RWPE2 (cell line): ENCODE measurements around the gene NSD2.
"Not testable (repeated sequence)": the region's sequence is repeated elsewhere in the genome, so short reads cannot be mapped to it uniquely, and the experiment has no call there.

Experiments
- ATAC-seq: fragments of 200-7000 bp; cut with Tn5 transposase; 3 replicates; pipeline ENCODE4 v1.9.1; 2021; ENCODE audit warnings: low read depth
- DNase-seq: peaks from one replicate; pipeline ENCODE4 v3.0.0-alpha.2; 2020; ENCODE audit warnings: low spot score
- H3K27ac ChIP-seq: fragments of 450-650 bp; 2 replicates; pipeline ENCODE4 v1.5.1; 2017; ENCODE audit warnings: mild to moderate bottlenecking; ENCODE audit not compliant: poor library complexity, severe bottlenecking
- H3K27me3 ChIP-seq: fragments of 250-450 bp; sonication (Bioruptor Pico); 2 replicates; pipeline ENCODE4 v1.5.1; 2021; ENCODE audit warnings: mild to moderate bottlenecking, moderate library complexity; ENCODE audit not compliant: insufficient read depth, poor library complexity, severe bottlenecking
- H3K36me3 ChIP-seq: fragments of 250-450 bp; sonication (Bioruptor Pico); 2 replicates; pipeline ENCODE4 v1.5.1; 2020; ENCODE audit warnings: low read depth, mild to moderate bottlenecking, moderate library complexity
- H3K4me1 ChIP-seq: fragments of 250-450 bp; sonication (Bioruptor Pico); 2 replicates; pipeline ENCODE4 v1.5.1; 2021; ENCODE audit warnings: mild to moderate bottlenecking, moderate library complexity; ENCODE audit not compliant: insufficient read depth, poor library complexity, severe bottlenecking
- H3K4me3 ChIP-seq: fragments of 250-450 bp; sonication (Bioruptor Pico); 2 replicates; pipeline ENCODE4 v1.5.1; 2021; ENCODE audit warnings: mild to moderate bottlenecking, moderate library complexity; ENCODE audit not compliant: severe bottlenecking
- H3K9me3 ChIP-seq: fragments of 250-450 bp; sonication (Bioruptor Pico); 2 replicates; pipeline ENCODE4 v1.5.1; 2021; ENCODE audit warnings: mild to moderate bottlenecking, moderate library complexity; ENCODE audit not compliant: severe bottlenecking
- CTCF ChIP-seq: fragments of 450-650 bp; IDR thresholded peaks from one replicate; pipeline ENCODE4 v1.5.1; 2017; ENCODE audit warnings: mild to moderate bottlenecking, moderate library complexity; ENCODE audit not compliant: poor library complexity, severe bottlenecking

NSD2 gene

GRCh38 chr4:1831331-1831730 lies 39.9 kb upstream of the NSD2 start:
- H3K9me3 ChIP-seq = no peaks in the 10 kb centered on the region
- H3K27ac ChIP-seq = no peak overlapping the region
- no peaks in the 10 kb centered on the region for H3K4me1 ChIP-seq
- H3K36me3 ChIP-seq = peaks cover 58% of the 10 kb centered on the region
- ATAC-seq = no peak
- no peak for TF ChIP-seq CTCF
- no peak for DNase-seq
- no peak overlapping the region for H3K4me3 ChIP-seq
- no peaks in the 10 kb centered on the region for H3K27me3 ChIP-seq

- DNase-seq (no peak), ATAC-seq (no peak)
- H3K4me3 ChIP-seq = no peak overlapping the region
- TF ChIP-seq CTCF = no peak
- H3K27ac ChIP-seq = no peak overlapping the region
- H3K4me1 ChIP-seq = no peaks in the 10 kb centered on the region
- no peaks in the 10 kb centered on the region for H3K27me3 ChIP-seq
- H3K36me3 ChIP-seq = peaks cover 68% of the 10 kb centered on the region
- H3K9me3 ChIP-seq = no peaks in the 10 kb centered on the region
Observed at GRCh38 chr4:1832690-1833089, 38.5 kb upstream of the NSD2 start.

GRCh38 chr4:1833307-1834046 lies 37.7 kb upstream of the NSD2 start:
- DNase-seq (no peak), ATAC-seq (no peak)
- no peak overlapping the region for H3K27ac ChIP-seq
- no peaks in the 10 kb centered on the region for H3K4me1 ChIP-seq
- peaks cover 76% of the 10 kb centered on the region for H3K36me3 ChIP-seq
- no peaks in the 10 kb centered on the region for H3K9me3 ChIP-seq
- H3K27me3 ChIP-seq = no peaks in the 10 kb centered on the region
- H3K4me3 ChIP-seq = no peak overlapping the region
- TF ChIP-seq CTCF = no peak

- no peak for ATAC-seq
- no peaks in the 10 kb centered on the region for H3K27me3 ChIP-seq
- DNase-seq = no peak
- H3K36me3 ChIP-seq = peaks cover 83% of the 10 kb centered on the region
- no peaks in the 10 kb centered on the region for H3K9me3 ChIP-seq
- H3K4me3 ChIP-seq = no peak overlapping the region
- no peak overlapping the region for H3K27ac ChIP-seq
- no peak for TF ChIP-seq CTCF
- no peaks in the 10 kb centered on the region for H3K4me1 ChIP-seq
Observed at GRCh38 chr4:1834047-1834775, 37.0 kb upstream of the NSD2 start.

GRCh38 chr4:1835836-1836235 lies 35.4 kb upstream of the NSD2 start:
- H3K27ac ChIP-seq, H3K4me1 ChIP-seq, ATAC-seq, DNase-seq, H3K9me3 ChIP-seq, H3K4me3 ChIP-seq, H3K27me3 ChIP-seq: not testable (repeated sequence)
- peaks cover 86% of the 10 kb centered on the region for H3K36me3 ChIP-seq
